Testis (tissue), 3 donors: ENCODE measurements around the gene HHATL. TPM values are rescaled to one million over a fixed set of nuclear protein-coding genes. Genes with fewer than 3 reads are reported as not detected.

Experiments
- DNase-seq: peaks from one replicate; pipeline ENCODE4 v3.0.0-alpha.2; 2019
- H3K27ac ChIP-seq, 2 donors: fragments of 200-600 bp; sonication (generic); one replicate each; pipeline ENCODE4 v1.5.1; 2019
- H3K27me3 ChIP-seq: fragments of 200-600 bp; sonication (generic); one replicate; pipeline ENCODE4 v1.5.1; 2019
- H3K36me3 ChIP-seq: fragments of 200-600 bp; sonication (generic); one replicate; pipeline ENCODE4 v1.5.1; 2017; ENCODE audit warnings: low read depth; ENCODE audit errors: missing control alignments
- H3K4me1 ChIP-seq: fragments of 200-600 bp; sonication (generic); one replicate; pipeline ENCODE4 v1.5.1; 2019
- H3K4me3 ChIP-seq, 2 donors: fragments of 200-600 bp; sonication (generic); one replicate each; pipeline ENCODE4 v1.5.1; 2017 to 2019
- H3K9me3 ChIP-seq: fragments of 200-600 bp; sonication (generic); one replicate; pipeline ENCODE4 v1.5.1; 2017
- POLR2A ChIP-seq: fragments of 450-650 bp; IDR thresholded peaks from one replicate; pipeline ENCODE4 v1.6.1; 2017; ENCODE audit warnings: antibody characterized with exemption, mild to moderate bottlenecking, moderate library complexity
- WGBS, 2 donors: methylation state at CpG; one replicate each; pipeline ENCODE4 v1.1.5; 2018; 5-methylcytosine and 5-hydroxymethylcytosine counted together
- intact Hi-C: fragments of 100-400 bp; cut with DNase I; formaldehyde crosslinking; loops from one replicate; pipeline ENCODE4 v1.15.1; 2023; ENCODE audit warnings: low total_unique reads
- polyA plus RNA-seq: library from polyadenylated mRNA; stranded (reverse); fragments of 350-450 nt; fragmentation: Illumina TruSeq; extraction: RNeasy Lipid Tissue Mini Kit (QIAGEN cat#74804); gene quantifications from one replicate; pipeline ENCODE4 v1.2.3, GENCODE V29; 2014; ENCODE audit warnings: low read depth, low replicate concordance; ENCODE audit not compliant: insufficient read depth
- total RNA-seq, 2 donors: library from RNA; depleted of rRNA; stranded (reverse); fragments of >200 nt; gene quantifications; one replicate each; pipeline ENCODE4 v1.2.3, GENCODE V29; 2016
- TF ChIP-seq, protein P1 (sequence below), 3 experiments: fragments of 450-650 bp in 2 of 3; fragments of 200-600 bp in 1 of 3; sonication (generic) in 1 of 3; IDR thresholded peaks; one replicate each; pipeline ENCODE4 v1.5.1; 2016 to 2019; ENCODE audit warnings: antibody characterized with exemption in 3 of 3, mild to moderate bottlenecking in 2 of 3, moderate library complexity in 1 of 3

Gene HHATL
- total and polyA plus RNA-seq, 3 donors from 2014 or later, result 6.1 to 7.2 (median 6.4) TPM

DNA sequence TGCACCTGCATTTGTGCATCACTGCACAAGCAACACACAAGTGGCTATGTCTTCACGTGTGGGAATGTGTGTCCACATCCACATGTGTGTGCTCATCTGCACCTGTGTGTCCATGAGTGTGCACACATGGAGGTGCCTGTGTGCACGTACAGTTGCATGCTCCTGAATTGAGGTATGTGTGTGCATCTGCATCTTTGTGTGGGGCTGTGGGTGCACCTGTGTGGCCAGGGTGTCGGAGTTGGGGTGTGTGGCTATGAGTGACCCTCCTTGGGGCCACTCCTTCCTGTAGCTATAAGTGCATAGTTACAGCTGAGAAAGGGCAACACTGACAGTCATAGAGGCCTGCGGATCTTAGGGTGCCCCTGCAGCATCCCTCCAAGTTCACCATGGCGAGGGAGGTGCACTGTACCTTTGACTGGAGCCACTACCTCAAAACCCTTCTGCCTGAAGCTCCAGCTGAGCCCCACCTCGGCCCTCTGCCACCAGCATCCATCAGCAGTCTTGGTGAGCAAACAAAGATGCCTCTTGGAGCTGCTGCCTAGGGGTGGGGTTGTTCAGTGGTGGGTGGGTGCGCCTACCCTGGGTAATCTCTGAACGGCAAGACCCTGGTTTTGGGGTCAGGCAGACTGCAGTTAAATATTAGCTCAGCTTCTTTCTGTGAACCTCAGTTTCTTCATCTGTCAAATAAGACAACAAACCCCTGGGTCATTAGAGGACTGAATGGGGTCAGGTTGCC, 5.2 kb upstream of the HHATL start:
- Histone ChIP-seq H3K36me3 (no peaks in the 10 kb centered on the region), H3K9me3 (no peaks in the 10 kb centered on the region), H3K27me3 (no peaks in the 10 kb centered on the region), H3K4me3 (no peak overlapping the region), H3K27ac (no peak overlapping the region), H3K4me1 (peaks cover under 1% of the 10 kb centered on the region)
- 89 to 92% methylated on average over 6 to 8 of the region's 8 CpGs for WGBS, 2 donors
- no peak for TF ChIP-seq POLR2A
- TF ChIP-seq, protein P1, sequence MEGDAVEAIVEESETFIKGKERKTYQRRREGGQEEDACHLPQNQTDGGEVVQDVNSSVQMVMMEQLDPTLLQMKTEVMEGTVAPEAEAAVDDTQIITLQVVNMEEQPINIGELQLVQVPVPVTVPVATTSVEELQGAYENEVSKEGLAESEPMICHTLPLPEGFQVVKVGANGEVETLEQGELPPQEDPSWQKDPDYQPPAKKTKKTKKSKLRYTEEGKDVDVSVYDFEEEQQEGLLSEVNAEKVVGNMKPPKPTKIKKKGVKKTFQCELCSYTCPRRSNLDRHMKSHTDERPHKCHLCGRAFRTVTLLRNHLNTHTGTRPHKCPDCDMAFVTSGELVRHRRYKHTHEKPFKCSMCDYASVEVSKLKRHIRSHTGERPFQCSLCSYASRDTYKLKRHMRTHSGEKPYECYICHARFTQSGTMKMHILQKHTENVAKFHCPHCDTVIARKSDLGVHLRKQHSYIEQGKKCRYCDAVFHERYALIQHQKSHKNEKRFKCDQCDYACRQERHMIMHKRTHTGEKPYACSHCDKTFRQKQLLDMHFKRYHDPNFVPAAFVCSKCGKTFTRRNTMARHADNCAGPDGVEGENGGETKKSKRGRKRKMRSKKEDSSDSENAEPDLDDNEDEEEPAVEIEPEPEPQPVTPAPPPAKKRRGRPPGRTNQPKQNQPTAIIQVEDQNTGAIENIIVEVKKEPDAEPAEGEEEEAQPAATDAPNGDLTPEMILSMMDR (IDR thresholded peaks at IDR 0.05), result no peak
- intact Hi-C loops, result no loop called here
- DNase-seq, result no peak

DNA sequence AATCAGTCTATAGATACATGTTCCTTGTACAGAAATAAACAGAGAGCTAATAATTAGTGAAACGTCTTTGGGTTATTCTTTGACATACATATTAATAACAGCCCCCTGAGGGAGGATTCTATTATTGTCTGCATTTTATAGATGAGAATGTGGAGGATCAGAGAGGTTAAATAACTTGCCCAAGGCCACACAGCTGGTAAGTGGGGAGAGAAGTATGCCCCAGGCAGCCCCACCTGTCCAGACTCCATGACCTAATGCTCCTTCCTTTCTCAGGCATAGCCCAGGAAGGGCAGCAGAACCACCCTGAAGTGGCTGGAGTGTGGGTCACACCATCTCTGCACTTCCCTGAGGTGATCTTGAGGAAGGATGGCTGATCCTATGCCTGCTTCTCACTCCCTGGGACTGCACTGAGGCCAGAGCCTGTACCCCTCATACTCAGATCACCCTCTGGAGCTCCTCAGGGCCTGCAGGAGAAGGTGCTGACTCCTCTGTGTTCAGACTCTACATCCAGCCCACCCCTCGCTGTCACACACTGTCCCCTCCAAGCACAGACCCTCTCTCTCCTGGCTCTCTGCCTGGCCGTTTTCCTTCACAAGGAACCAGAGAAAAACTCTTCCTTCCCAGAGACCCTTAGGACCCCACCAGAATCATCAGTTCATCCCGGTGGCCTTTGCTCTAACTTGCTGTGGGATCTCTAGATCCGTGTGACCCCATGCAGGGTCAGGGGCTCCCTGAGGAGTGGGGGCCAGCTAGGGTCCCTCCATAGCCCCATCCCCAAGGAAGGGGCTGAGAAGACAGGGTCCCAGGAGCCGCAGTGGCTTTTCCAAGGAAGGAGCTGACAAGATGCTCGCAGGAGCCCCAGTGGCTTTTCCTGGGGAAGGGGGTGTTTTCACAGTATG, 4.4 kb upstream of the HHATL start:
- TF ChIP-seq, protein P1 (IDR thresholded peaks at IDR 0.05), result no peak
- no peak for TF ChIP-seq POLR2A
- Histone ChIP-seq H3K9me3 (no peaks in the 10 kb centered on the region), H3K4me3 (no peak overlapping the region), H3K4me1 (peaks cover 8% of the 10 kb centered on the region), H3K27ac (no peak overlapping the region), H3K36me3 (no peaks in the 10 kb centered on the region), H3K27me3 (no peaks in the 10 kb centered on the region)
- DNase-seq, result no peak
- intact Hi-C loops, result no loop called here
- WGBS, 2 donors, result 78 to 86% methylated on average over 6 to 7 of the region's 7 CpGs

DNA sequence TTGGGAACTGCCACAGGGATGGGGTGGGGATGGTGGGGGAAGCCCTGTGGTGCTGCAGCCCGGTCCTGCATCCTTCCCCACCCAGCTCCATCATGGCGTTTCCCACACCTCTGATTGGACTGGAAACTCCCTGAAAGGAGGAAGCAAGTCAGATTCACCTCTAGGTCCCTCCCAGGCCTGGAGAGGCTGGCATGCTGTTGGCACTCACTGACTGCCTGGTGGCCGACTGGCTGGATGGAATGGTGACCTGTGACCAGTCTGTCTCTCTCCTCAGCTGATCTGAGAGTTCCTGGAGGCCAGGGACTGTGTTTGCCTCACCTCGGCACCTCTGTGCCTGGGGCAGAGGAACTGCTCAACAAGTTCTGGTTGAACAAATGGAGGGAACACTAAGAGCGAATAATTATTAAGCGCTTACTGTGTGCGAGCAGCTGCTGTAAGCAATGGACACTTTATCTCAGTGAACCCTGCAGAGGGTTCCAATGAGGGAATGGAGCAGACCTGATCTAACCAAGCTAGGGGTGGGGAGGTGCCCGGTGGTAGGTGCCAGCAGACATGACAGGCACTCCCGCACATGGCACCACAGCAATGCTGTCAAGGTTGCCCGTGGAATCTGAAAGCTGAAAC, 3.5 kb upstream of the HHATL start:
- Histone ChIP-seq H3K4me3 (no peak overlapping the region), H3K9me3 (no peaks in the 10 kb centered on the region), H3K27ac (no peak overlapping the region), H3K27me3 (no peaks in the 10 kb centered on the region), H3K4me1 (peaks cover 10% of the 10 kb centered on the region), H3K36me3 (no peaks in the 10 kb centered on the region)
- intact Hi-C loops, result no loop called here
- no peak for TF ChIP-seq POLR2A
- TF ChIP-seq, protein P1 (IDR thresholded peaks at IDR 0.05), result no peak
- no peak for DNase-seq
- WGBS, 2 donors, result 84 to 85% methylated on average over 9 to 10 of the region's 10 CpGs

DNA sequence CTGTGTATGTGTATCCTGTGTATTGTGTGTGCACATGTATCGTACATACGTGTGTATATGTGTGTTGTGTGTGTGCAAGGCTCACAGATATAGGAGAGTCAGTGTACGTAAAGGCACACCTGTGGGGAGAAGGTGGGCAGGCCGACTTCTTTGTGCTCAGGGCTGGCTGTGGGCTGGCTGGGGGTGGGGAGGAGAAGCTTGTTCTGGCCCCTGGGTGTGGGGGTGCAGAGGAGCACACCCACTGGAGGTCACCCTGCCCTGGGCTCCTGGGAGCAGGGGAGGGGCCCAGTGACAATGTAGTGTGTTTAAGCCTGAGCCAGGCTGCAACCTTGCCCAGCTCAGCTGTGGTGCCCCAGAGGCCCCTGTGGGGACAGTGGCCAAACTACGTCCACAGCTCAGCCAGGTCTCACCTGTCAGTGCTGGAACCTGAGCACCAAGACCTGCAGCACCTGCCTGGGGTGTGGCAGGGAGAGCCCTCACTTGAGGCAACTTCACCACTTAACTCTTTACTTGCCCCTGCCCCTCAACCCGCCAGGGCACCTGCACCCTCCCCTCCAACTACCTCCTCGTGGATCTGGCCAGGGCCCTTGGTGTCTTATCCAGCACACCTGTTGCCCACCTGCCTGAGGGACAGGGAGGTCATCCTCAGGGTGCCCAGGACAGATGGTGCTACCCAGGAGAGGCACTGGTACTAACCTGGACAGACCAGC, 2.6 kb upstream of the HHATL start:
- no peak for DNase-seq
- H3K36me3 ChIP-seq, result no peaks in the 10 kb centered on the region
- TF ChIP-seq, protein P1 (IDR thresholded peaks at IDR 0.05), result no peak
- TF ChIP-seq POLR2A, result no peak
- no peak overlapping the region for H3K27ac ChIP-seq
- no peaks in the 10 kb centered on the region for H3K27me3 ChIP-seq
- intact Hi-C loops, result no loop called here
- WGBS, 2 donors, result 88 to 89% methylated on average over 6 to 7 of the region's 7 CpGs
- H3K9me3 ChIP-seq, result no peaks in the 10 kb centered on the region
- H3K4me3 ChIP-seq, result no peak overlapping the region
- H3K4me1 ChIP-seq, result peaks cover 10% of the 10 kb centered on the region
